Measurements from ENCODE around the gene KCNG2.

DNA sequence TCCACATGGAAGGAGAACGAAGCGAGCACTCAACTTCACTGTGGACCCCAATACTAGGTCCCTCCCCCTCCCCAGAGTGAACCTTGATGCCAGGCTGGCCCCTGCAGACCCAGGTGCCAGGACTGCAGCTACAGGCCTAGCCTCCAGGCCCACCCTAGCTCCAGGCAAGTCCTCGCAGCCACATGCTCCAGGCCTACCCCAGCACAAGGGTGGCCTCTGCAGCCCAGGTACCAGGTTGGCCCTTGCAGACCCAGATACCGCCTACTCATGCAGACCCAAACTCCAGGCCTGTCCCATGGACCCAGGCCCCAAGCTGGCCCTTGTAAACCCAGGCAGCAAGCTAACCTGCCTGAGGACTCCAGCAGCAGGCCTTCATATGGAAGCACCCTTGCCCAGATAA lies 44.2 kb downstream of the KCNG2 start:
- TF ChIP-seq, protein P1, sequence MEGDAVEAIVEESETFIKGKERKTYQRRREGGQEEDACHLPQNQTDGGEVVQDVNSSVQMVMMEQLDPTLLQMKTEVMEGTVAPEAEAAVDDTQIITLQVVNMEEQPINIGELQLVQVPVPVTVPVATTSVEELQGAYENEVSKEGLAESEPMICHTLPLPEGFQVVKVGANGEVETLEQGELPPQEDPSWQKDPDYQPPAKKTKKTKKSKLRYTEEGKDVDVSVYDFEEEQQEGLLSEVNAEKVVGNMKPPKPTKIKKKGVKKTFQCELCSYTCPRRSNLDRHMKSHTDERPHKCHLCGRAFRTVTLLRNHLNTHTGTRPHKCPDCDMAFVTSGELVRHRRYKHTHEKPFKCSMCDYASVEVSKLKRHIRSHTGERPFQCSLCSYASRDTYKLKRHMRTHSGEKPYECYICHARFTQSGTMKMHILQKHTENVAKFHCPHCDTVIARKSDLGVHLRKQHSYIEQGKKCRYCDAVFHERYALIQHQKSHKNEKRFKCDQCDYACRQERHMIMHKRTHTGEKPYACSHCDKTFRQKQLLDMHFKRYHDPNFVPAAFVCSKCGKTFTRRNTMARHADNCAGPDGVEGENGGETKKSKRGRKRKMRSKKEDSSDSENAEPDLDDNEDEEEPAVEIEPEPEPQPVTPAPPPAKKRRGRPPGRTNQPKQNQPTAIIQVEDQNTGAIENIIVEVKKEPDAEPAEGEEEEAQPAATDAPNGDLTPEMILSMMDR (IDR thresholded peaks at IDR 0.05) = no peak
- TF ChIP-seq POLR2AphosphoS5 (IDR thresholded peaks at IDR 0.05) = no peak

Measured in gastroesophageal sphincter (tissue), 3 donors.